GM12878 (cell line): ENCODE results near the gene EPHB2. TPM values are rescaled to one million over a fixed set of nuclear protein-coding genes. Genes with fewer than 3 reads are reported as not detected.

ENCODE experiments used
- ATAC-seq: fragments of 200-7000 bp; cut with Tn5 transposase; 3 replicates; pipeline ENCODE4 v1.9.1; 2020; ENCODE audit warnings: mild to moderate bottlenecking, moderate library complexity
- BruUV-seq: library from RNA; stranded (reverse); fragments of 400-500 nt; replicated peaks from 2 replicates; lab custom pipeline; 2021; lab: Mats Ljungman, UMichigan
- CTCF ChIA-PET: fragments of 300-600 bp; sonication (Branson Sonifier 250); formaldehyde crosslinking; extraction: SDS; loops from one replicate; lab custom pipeline; 2021; ENCODE audit warnings: inconsistent platforms; lab: Yijun Ruan, JAX
- POLR2A ChIA-PET: fragments of 350-600 bp; formaldehyde crosslinking; extraction: SDS; loops from one replicate; lab custom pipeline; 2021; ENCODE audit warnings: inconsistent platforms; lab: Charles Lee
- RAD21 ChIA-PET: fragments of 300-600 bp; sonication (Branson Sonifier 250); formaldehyde crosslinking; loops from one replicate; lab custom pipeline; 2023; ENCODE audit warnings: antibody characterized with exemption; ENCODE audit not compliant: unreplicated experiment; lab: Charles Lee
- SMC1A ChIA-PET: fragments of 300-600 bp; sonication (Branson Sonifier 250); formaldehyde crosslinking; loops from one replicate; lab custom pipeline; 2023; ENCODE audit not compliant: unreplicated experiment, uncharacterized antibody; lab: Charles Lee
- DNase-seq: peaks from one replicate; pipeline ENCODE4 v3.0.0-alpha.2; 2011; ENCODE audit warnings: low read depth, low spot score
- FAIRE-seq: peaks from 3 replicates; lab custom pipeline; 2011; peaks lifted over from hg19 to GRCh38; lab: Jason Lieb, UNC
- H2AFZ ChIP-seq: 2 replicates; pipeline ENCODE4 v1.6.0; 2011; ENCODE audit warnings: low read depth, low read length, control low read depth; ENCODE audit not compliant: control insufficient read depth
- H3K27ac ChIP-seq: 2 replicates; pipeline ENCODE4 v1.5.1; 2011; ENCODE audit warnings: control low read depth; ENCODE audit not compliant: control insufficient read depth, insufficient read depth
- H3K27me3 ChIP-seq, 2 experiments: replicated peaks in 1 of 2; 2 replicates each; pipeline versions ENCODE4 v1.6.0 to v1.6.1; 2011; ENCODE audit warnings: low read length in 1 of 2; ENCODE audit not compliant: control insufficient read depth in 2 of 2, insufficient read depth in 2 of 2
- H3K36me3 ChIP-seq, 2 experiments: 2 replicates each; pipeline ENCODE4 v1.5.1; 2011; ENCODE audit warnings: low read length in 1 of 2; ENCODE audit not compliant: control insufficient read depth in 2 of 2, insufficient read depth in 2 of 2
- H3K4me1 ChIP-seq: 2 replicates; pipeline ENCODE4 v1.6.1; 2011; ENCODE audit warnings: mild to moderate bottlenecking, low read length, moderate library complexity, mixed read lengths; ENCODE audit not compliant: control insufficient read depth, insufficient read depth
- H3K4me2 ChIP-seq: 2 replicates; pipeline ENCODE4 v1.6.0; 2011; ENCODE audit warnings: control low read depth; ENCODE audit not compliant: control insufficient read depth, insufficient read depth
- H3K4me3 ChIP-seq: fragments of 200-600 bp; sonication (generic); 2 replicates; pipeline ENCODE4 v1.5.1; 2016
- H3K79me2 ChIP-seq: 2 replicates; pipeline ENCODE4 v1.6.0; 2011; ENCODE audit warnings: low read length; ENCODE audit not compliant: control insufficient read depth, insufficient read depth
- H3K9ac ChIP-seq: 2 replicates; pipeline ENCODE4 v1.8.0; 2011; ENCODE audit warnings: low read length, control low read depth, mixed read lengths; ENCODE audit not compliant: control insufficient read depth, insufficient read depth
- H3K9me3 ChIP-seq: replicated peaks from 3 replicates; pipeline ENCODE4 v1.5.1; 2011; ENCODE audit warnings: mild to moderate bottlenecking, low read length; ENCODE audit not compliant: control insufficient read depth, insufficient read depth
- H4K20me1 ChIP-seq: 2 replicates; pipeline ENCODE4 v1.6.0; 2011; ENCODE audit not compliant: control insufficient read depth, insufficient read depth
- BCLAF1 ChIP-seq: fragments of 450-650 bp; IDR thresholded peaks from 2 replicates; pipeline ENCODE4 v1.6.1; 2017; ENCODE audit warnings: antibody characterized with exemption, mild to moderate bottlenecking, moderate library complexity
- CHD1 ChIP-seq: IDR thresholded peaks from 2 replicates; pipeline ENCODE4 v1.6.1; 2012; ENCODE audit warnings: low read depth, low read length, improper control_type of control experiment
- EP300 ChIP-seq, 2 experiments: fragments of 150-350 bp in 1 of 2; IDR thresholded peaks; 2 replicates each; pipeline ENCODE4 v1.6.1; 2011 to 2012; ENCODE audit warnings: low read depth in 2 of 2, low read length in 2 of 2, borderline replicate concordance in 1 of 2, improper control_type of control experiment in 1 of 2, inconsistent platforms in 1 of 2; ENCODE audit not compliant: control insufficient read depth in 1 of 2
- ETV6 ChIP-seq, 2 experiments: fragments of 450-650 bp in 1 of 2; IDR thresholded peaks in 1 of 2; conservative IDR thresholded peaks in 1 of 2; 2 replicates each; pipeline ENCODE4 v1.6.1; 2014; ENCODE audit warnings: antibody characterized with exemption in 1 of 2, borderline replicate concordance in 1 of 2, low read depth in 1 of 2, mild to moderate bottlenecking in 1 of 2, moderate library complexity in 1 of 2
- FOXM1 ChIP-seq: IDR thresholded peaks from 2 replicates; pipeline ENCODE4 v1.6.1; 2012; ENCODE audit warnings: low read depth, mild to moderate bottlenecking, inconsistent platforms, low read length, moderate library complexity
- IKZF2 ChIP-seq, 2 experiments: fragments of 450-650 bp; IDR thresholded peaks; 2 replicates each; pipeline ENCODE4 v1.6.1; 2017; ENCODE audit warnings: mild to moderate bottlenecking in 2 of 2, moderate library complexity in 2 of 2
- NFYA ChIP-seq: IDR thresholded peaks from 2 replicates; pipeline ENCODE4 v1.6.1; 2011; ENCODE audit warnings: low read depth, mild to moderate bottlenecking, low read length, improper control_type of control experiment, borderline replicate concordance
- NR2C2 ChIP-seq: IDR thresholded peaks from 2 replicates; pipeline ENCODE4 v1.6.1; 2011; ENCODE audit warnings: borderline replicate concordance, low read depth; ENCODE audit not compliant: control insufficient read depth, insufficient read length
- PRDM15 ChIP-seq: fragments of 450-650 bp; formaldehyde crosslinking; IDR thresholded peaks from 2 replicates; pipeline ENCODE4 v1.4.0; 2020; ENCODE audit warnings: mild to moderate bottlenecking, moderate library complexity
- ZZZ3 ChIP-seq: IDR thresholded peaks from 2 replicates; pipeline ENCODE4 v1.6.1; 2011; ENCODE audit warnings: low read depth; ENCODE audit not compliant: control insufficient read depth, insufficient read length
- WGBS: methylation state at CpG from one replicate; pipeline ENCODE4 v1.1.6; 2016; ENCODE audit warnings: low lambda C conversion rate; ENCODE audit not compliant: insufficient replicate concordance, insufficient coverage; ENCODE audit errors: missing lambda C conversion rate; 5-methylcytosine and 5-hydroxymethylcytosine counted together
- in situ Hi-C: fragments of 300-500 bp; cut with MboI; formaldehyde crosslinking; loops from 9 replicates; pipeline ENCODE4 v1.14.3; 2018; ENCODE audit warnings: mixed read lengths
- intact Hi-C: fragments of 100-400 bp; cut with micrococcal nuclease; formaldehyde crosslinking; loops from one replicate; pipeline ENCODE4 v1.14.2; 2022; ENCODE audit not compliant: unreplicated experiment
- polyA plus RNA-seq, 11 experiments: library from polyadenylated mRNA; depleted of rRNA in 4 of 11; unstranded in 6 of 11; stranded (reverse) in 5 of 11; fragments of >200 nt; fragmentation: Nextera tagmentation in 4 of 11; fragmentation: Illumina TruSeq in 1 of 11; extraction: Ambion mirVana in 4 of 11; extraction: Trizol in 1 of 11; gene quantifications; 1 replicate in 1 of 11; 2 replicates in 10 of 11; pipeline versions ENCODE4 v1.2.1 to v1.2.3, GENCODE V29; 2011 to 2016; ENCODE audit warnings: inconsistent platforms in 2 of 11, missing spikeins in 2 of 11, low read depth in 1 of 11
- total RNA-seq, 4 experiments: library from RNA; depleted of rRNA in 3 of 4; stranded (reverse); fragments of >200 nt in 3 of 4; fragmentation: Illumina TruSeq in 1 of 4; extraction: Trizol in 1 of 4; gene quantifications; 2 replicates each; pipeline versions ENCODE4 v1.2.1 to v1.2.3, GENCODE V29; 2013 to 2021
- TF ChIP-seq, protein P1 (sequence below): fragments of 450-650 bp; IDR thresholded peaks from 2 replicates; pipeline ENCODE4 v1.6.1; 2016; ENCODE audit warnings: mild to moderate bottlenecking
- TF ChIP-seq, protein P2 (sequence below): IDR thresholded peaks from 2 replicates; pipeline ENCODE4 v1.6.1; 2011; ENCODE audit warnings: mild to moderate bottlenecking, low read depth, low read length, moderate library complexity; ENCODE audit not compliant: insufficient replicate concordance

EPHB2 gene
- total and polyA plus RNA-seq, 10 of the 15 experiments (the other 5 are each of a cell fraction or from before 2014, with no cell fraction given): 0.13 to 3.3 (median 0.92) TPM

DNA sequence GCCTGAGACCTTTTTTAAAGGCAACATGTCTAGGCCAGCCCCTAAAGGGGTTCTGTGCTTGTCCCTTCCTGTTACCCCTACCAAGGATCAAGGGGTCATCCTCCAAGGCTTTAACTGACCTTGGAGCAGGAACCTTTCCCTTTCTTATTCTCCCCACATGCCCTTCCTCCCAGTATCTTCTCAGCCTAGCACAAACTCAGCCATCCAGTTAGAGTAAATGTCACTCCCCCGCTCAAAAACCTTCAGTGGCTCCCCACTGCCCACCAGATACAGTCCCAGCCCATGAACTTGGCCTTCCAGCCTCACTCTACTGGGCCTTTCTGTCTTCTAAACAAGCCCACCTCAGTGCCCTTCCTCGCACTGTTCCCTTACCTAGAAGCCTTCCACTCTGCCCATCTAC, 48.8 kb upstream of the EPHB2 start (continued):
- TF ChIP-seq EP300 (IDR thresholded peaks at IDR 0.05; ENCODE audit: borderline replicate concordance in 1 of 2, control insufficient read depth in 1 of 2, low read depth in 2 of 2, low read length in 2 of 2) (no peak), BCLAF1 (no peak), ETV6 (conservative IDR thresholded peaks at IDR 0.05 in 1 of 2, IDR thresholded peaks at IDR 0.05 in 1 of 2; ENCODE audit: borderline replicate concordance in 1 of 2, low read depth in 1 of 2) (no peak)
- TF ChIP-seq, all 136 proteins: peak for 0

DNA sequence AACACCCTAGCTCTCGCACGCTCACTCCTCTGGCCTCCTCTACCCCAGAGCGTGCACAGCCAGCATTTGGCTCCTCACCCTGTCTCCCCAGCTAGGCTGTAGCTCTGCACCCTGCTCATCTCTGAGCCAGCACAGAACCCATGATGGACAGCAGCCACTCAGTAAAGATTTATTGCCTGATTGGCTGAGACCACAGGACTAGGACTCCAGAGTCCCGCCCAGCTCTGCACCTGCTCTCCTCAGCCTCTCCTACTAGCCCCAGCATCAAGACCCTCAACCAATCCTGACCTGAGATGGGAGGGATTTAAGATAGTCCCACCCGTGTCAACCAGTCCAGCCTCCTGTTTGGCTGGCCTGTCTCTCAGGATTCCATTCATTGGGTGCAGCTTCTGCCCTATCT, 48.3 kb upstream of the EPHB2 start:
- no peaks in the 10 kb centered on the region; a peak in 3 of 4 replicates for H3K27me3 ChIP-seq
- ChIA-PET CTCF (interaction anchor here (2.0 kb wide), 1 partner anchor 12 kb away, joined by 5 read pairs; no protein-coding TSS in a partner anchor), POLR2A (no interaction called here), SMC1A (interaction anchor here (0.7 to 1.2 kb wide), 2 partner anchors 12 to 386 kb away, joined by 3 to 5 read pairs; no protein-coding TSS in a partner anchor), RAD21 (no interaction called here)
- ATAC-seq (peak; percentile 49; the same call in 1 of the 3 replicates), FAIRE-seq (no peak), DNase-seq (no peak)
- no peaks in the 10 kb centered on the region for H3K9me3 ChIP-seq
- H3K36me3 ChIP-seq: no peaks in the 10 kb centered on the region
- no peak overlapping the region for H3K4me2 ChIP-seq
- intact Hi-C loops (no loop called here), in situ Hi-C loops (no loop called here)
- H3K4me3 ChIP-seq: no peak overlapping the region
- no peak overlapping the region for H3K9ac ChIP-seq
- H3K4me1 ChIP-seq: no peaks in the 10 kb centered on the region
- H2AFZ ChIP-seq: no peak overlapping the region
- H4K20me1 ChIP-seq: no peaks in the 10 kb centered on the region
- 40% methylated on average over 5 of the region's 5 CpGs for WGBS
- no TSS peak for BruUV-seq
- no peaks in the 10 kb centered on the region for H3K79me2 ChIP-seq
- no peak overlapping the region for H3K27ac ChIP-seq
- TF ChIP-seq, protein P1, sequence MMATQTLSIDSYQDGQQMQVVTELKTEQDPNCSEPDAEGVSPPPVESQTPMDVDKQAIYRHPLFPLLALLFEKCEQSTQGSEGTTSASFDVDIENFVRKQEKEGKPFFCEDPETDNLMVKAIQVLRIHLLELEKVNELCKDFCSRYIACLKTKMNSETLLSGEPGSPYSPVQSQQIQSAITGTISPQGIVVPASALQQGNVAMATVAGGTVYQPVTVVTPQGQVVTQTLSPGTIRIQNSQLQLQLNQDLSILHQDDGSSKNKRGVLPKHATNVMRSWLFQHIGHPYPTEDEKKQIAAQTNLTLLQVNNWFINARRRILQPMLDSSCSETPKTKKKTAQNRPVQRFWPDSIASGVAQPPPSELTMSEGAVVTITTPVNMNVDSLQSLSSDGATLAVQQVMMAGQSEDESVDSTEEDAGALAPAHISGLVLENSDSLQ: peak; percentile 68
- no peak for TF ChIP-seq CHD1
- TF ChIP-seq, protein P2, sequence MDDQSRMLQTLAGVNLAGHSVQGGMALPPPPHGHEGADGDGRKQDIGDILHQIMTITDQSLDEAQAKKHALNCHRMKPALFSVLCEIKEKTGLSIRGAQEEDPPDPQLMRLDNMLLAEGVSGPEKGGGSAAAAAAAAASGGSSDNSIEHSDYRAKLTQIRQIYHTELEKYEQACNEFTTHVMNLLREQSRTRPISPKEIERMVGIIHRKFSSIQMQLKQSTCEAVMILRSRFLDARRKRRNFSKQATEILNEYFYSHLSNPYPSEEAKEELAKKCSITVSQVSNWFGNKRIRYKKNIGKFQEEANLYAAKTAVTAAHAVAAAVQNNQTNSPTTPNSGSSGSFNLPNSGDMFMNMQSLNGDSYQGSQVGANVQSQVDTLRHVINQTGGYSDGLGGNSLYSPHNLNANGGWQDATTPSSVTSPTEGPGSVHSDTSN: peak; percentile 59
- TF ChIP-seq IKZF2 (IDR thresholded peaks at IDR 0.05): no peak
- no peak for TF ChIP-seq PRDM15 (CRISPR knock-in tag)
- TF ChIP-seq FOXM1: no peak
- no peak for TF ChIP-seq ZZZ3
- TF ChIP-seq NR2C2: no peak
- no peak for TF ChIP-seq NFYA
